ENCODE results near the gene CNTD1.

- TF ChIP-seq, protein P1, sequence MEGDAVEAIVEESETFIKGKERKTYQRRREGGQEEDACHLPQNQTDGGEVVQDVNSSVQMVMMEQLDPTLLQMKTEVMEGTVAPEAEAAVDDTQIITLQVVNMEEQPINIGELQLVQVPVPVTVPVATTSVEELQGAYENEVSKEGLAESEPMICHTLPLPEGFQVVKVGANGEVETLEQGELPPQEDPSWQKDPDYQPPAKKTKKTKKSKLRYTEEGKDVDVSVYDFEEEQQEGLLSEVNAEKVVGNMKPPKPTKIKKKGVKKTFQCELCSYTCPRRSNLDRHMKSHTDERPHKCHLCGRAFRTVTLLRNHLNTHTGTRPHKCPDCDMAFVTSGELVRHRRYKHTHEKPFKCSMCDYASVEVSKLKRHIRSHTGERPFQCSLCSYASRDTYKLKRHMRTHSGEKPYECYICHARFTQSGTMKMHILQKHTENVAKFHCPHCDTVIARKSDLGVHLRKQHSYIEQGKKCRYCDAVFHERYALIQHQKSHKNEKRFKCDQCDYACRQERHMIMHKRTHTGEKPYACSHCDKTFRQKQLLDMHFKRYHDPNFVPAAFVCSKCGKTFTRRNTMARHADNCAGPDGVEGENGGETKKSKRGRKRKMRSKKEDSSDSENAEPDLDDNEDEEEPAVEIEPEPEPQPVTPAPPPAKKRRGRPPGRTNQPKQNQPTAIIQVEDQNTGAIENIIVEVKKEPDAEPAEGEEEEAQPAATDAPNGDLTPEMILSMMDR (IDR thresholded peaks at IDR 0.05; ENCODE audit: poor library complexity), result no peak
- TF ChIP-seq EZH2phosphoT487 (IDR thresholded peaks at IDR 0.05; ENCODE audit: low read depth, severe bottlenecking, unreplicated experiment), result no peak
- no peak for TF ChIP-seq EZH2 (IDR thresholded peaks at IDR 0.05; ENCODE audit: borderline replicate concordance)
Measured at GRCh38 chr17:42750739-42751344, 47.8 kb upstream of the CNTD1 start.

Data from hepatocyte (in vitro differentiated cells).